ENCODE measurements around the gene ROBO1.

GRCh38 chr3:79672075-79672474, 95.7 kb downstream of the ROBO1 start:
- no peak for TF ChIP-seq CTCF (IDR thresholded peaks at IDR 0.05; ENCODE audit: borderline replicate concordance, extremely low read depth, low read length, poor library complexity, severe bottlenecking)
- TF ChIP-seq EZH2 (IDR thresholded peaks at IDR 0.05; ENCODE audit: borderline replicate concordance, low read depth, low read length, severe bottlenecking): no peak
